AG04450 (cell line): ENCODE results near the gene RHBDD1. TPM values are rescaled to one million over a fixed set of nuclear protein-coding genes. Genes with fewer than 3 reads are reported as not detected.

Experiments used
- CTCF ChIA-PET: fragments of 300-600, 350-600 bp; formaldehyde crosslinking; extraction: SDS; loops from one replicate; lab custom pipeline; 2022; ENCODE audit warnings: antibody characterized with exemption, inconsistent platforms; lab: Charles Lee
- POLR2A ChIA-PET: fragments of 350-600 bp; formaldehyde crosslinking; extraction: SDS; loops from one replicate; lab custom pipeline; 2021; ENCODE audit warnings: antibody characterized with exemption, inconsistent platforms; lab: Yijun Ruan, JAX
- DNase-seq: peaks from one replicate; pipeline ENCODE4 v3.0.0-alpha.2; 2011; ENCODE audit warnings: low read depth, low spot score
- H3K27ac ChIP-seq: one replicate; pipeline ENCODE4 v1.5.1; 2012; ENCODE audit warnings: low read depth, low read length, control low read depth
- H3K27me3 ChIP-seq: one replicate; pipeline ENCODE4 v1.6.0; 2012; ENCODE audit warnings: low read length; ENCODE audit not compliant: control insufficient read depth, insufficient read depth
- H3K4me3 ChIP-seq: 2 replicates; pipeline ENCODE4 v1.5.1; 2011; ENCODE audit warnings: mild to moderate bottlenecking, low read depth, low read length, control low read depth
- H3K9me3 ChIP-seq: 2 replicates; pipeline ENCODE4 v1.5.1; 2012; ENCODE audit warnings: low read length; ENCODE audit not compliant: control insufficient read depth, insufficient read depth
- polyA minus RNA-seq: library from RNA; depleted of rRNA, polyadenylated mRNA; stranded (reverse); fragments of >200 nt; gene quantifications from 2 replicates; pipeline ENCODE4 v1.2.3, GENCODE V29; 2011; rRNA and poly(A)+ RNA removed
- polyA plus RNA-seq: library from polyadenylated mRNA; depleted of rRNA; stranded (reverse); fragments of >200 nt; gene quantifications from 2 replicates; pipeline ENCODE4 v1.2.3, GENCODE V29; 2011; rRNA removed
- TF ChIP-seq, protein P1 (sequence below): IDR thresholded peaks from 2 replicates; pipeline ENCODE4 v1.5.1; 2011; ENCODE audit warnings: low read depth, low read length, control low read depth, inconsistent platforms

The RHBDD1 gene
- polyA plus RNA-seq = 39.4 and 48.7 TPM in 2 replicates
- 49.6 and 75.9 TPM in 2 replicates for polyA minus RNA-seq

- TF ChIP-seq, protein P1, sequence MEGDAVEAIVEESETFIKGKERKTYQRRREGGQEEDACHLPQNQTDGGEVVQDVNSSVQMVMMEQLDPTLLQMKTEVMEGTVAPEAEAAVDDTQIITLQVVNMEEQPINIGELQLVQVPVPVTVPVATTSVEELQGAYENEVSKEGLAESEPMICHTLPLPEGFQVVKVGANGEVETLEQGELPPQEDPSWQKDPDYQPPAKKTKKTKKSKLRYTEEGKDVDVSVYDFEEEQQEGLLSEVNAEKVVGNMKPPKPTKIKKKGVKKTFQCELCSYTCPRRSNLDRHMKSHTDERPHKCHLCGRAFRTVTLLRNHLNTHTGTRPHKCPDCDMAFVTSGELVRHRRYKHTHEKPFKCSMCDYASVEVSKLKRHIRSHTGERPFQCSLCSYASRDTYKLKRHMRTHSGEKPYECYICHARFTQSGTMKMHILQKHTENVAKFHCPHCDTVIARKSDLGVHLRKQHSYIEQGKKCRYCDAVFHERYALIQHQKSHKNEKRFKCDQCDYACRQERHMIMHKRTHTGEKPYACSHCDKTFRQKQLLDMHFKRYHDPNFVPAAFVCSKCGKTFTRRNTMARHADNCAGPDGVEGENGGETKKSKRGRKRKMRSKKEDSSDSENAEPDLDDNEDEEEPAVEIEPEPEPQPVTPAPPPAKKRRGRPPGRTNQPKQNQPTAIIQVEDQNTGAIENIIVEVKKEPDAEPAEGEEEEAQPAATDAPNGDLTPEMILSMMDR = no peak
- peak within 1 kb of the TSS; percentile 96 for H3K27ac ChIP-seq
- peak; percentile 90 for DNase-seq
- H3K27me3 ChIP-seq = no peaks in the 10 kb centered on the region
- peaks cover 7% of the 10 kb centered on the region for H3K9me3 ChIP-seq
- ChIA-PET POLR2A (interaction anchor here (1.4 kb wide), 1 partner anchor 56 kb away, joined by 5 read pairs; no protein-coding TSS in a partner anchor), CTCF (interaction anchor here (0.6 to 1.1 kb wide), 2 partner anchors 145 to 150 kb away, joined by 3 to 4 read pairs; no protein-coding TSS in a partner anchor)
- H3K4me3 ChIP-seq = peak within 1 kb of the TSS; percentile 77
Measured at GRCh38 chr2:226835796-226836547, at the start of gene RHBDD1. TSS of gene RHBDD1 (plus strand) at chr2:226836054. CDS start at chr2:226864694, 28,640 bp downstream.

DNA sequence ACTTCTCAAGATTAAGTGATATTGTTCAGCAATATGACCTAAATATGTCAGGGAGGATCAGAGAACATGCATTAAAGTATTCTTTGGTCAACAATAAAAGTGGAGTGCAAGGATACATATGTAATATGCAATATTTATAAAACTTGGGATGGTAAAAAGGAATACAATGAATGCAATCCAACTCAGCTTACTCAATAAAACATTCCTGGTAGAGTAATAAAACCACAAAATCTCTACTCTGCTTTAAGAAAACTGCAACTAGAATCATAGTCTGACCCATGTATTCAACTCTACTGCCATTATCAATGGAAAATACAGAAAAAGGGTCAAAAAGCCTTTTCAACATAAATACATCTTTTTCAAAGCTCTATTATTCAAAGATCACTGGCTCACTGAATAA, 47.8 kb upstream of the RHBDD1 start:
- TF ChIP-seq, protein P1 = no peak
- ChIA-PET CTCF (interaction anchor here (1.2 to 1.5 kb wide), 2 partner anchors 136 to 1119 kb away, joined by 3 to 5 read pairs; no protein-coding TSS in a partner anchor), POLR2A (interaction anchor here (0.5 to 0.6 kb wide), 2 partner anchors 18 to 172 kb away, joined by 3 read pairs; no protein-coding TSS in a partner anchor)
- Histone ChIP-seq H3K9me3 (peaks cover 3% of the 10 kb centered on the region; the same call in 1 of the 2 replicates), H3K27ac (no peak overlapping the region), H3K27me3 (no peaks in the 10 kb centered on the region), H3K4me3 (no peak overlapping the region; the same call in 1 of the 2 replicates)
- DNase-seq = no peak

- POLR2A ChIA-PET = interaction anchor here (0.6 to 1.1 kb wide), 2 partner anchors 33 to 172 kb away, joined by 3 to 4 read pairs; no protein-coding TSS in a partner anchor
- CTCF ChIA-PET = interaction anchor here (0.6 to 2.1 kb wide), 8 partner anchors 9 to 1124 kb away, joined by 3 to 9 read pairs (median 5); no protein-coding TSS in a partner anchor
- no peak for DNase-seq
- Histone ChIP-seq H3K9me3 (peaks cover 3% of the 10 kb centered on the region; the same call in 1 of the 2 replicates), H3K27ac (no peak overlapping the region), H3K4me3 (peak overlapping the region; percentile 7; the same call in 1 of the 2 replicates), H3K27me3 (no peaks in the 10 kb centered on the region)
- TF ChIP-seq, protein P1 = no peak
Measured at GRCh38 chr2:226788881-226789490, 46.9 kb upstream of the RHBDD1 start.

- H3K27ac ChIP-seq = no peak overlapping the region
- no peak for DNase-seq
- POLR2A ChIA-PET = interaction anchor here (0.5 to 1.8 kb wide), 5 partner anchors 9 to 343 kb away, joined by 3 to 11 read pairs (median 4); partner anchors contain the start of gene IRS1
- TF ChIP-seq, protein P1 = no peak
- CTCF ChIA-PET = interaction anchor here (0.7 to 2.1 kb wide), 5 partner anchors 13 to 1359 kb away, joined by 3 to 9 read pairs (median 5); no protein-coding TSS in a partner anchor
- no peaks in the 10 kb centered on the region; the same call in 1 of the 2 replicates for H3K9me3 ChIP-seq
- H3K4me3 ChIP-seq = peak overlapping the region; percentile 3; the same call in 1 of the 2 replicates
- no peaks in the 10 kb centered on the region for H3K27me3 ChIP-seq
Measured at GRCh38 chr2:226790011-226790410, 45.8 kb upstream of the RHBDD1 start.
